ENCODE data around the gene ZKSCAN1.

DNA sequence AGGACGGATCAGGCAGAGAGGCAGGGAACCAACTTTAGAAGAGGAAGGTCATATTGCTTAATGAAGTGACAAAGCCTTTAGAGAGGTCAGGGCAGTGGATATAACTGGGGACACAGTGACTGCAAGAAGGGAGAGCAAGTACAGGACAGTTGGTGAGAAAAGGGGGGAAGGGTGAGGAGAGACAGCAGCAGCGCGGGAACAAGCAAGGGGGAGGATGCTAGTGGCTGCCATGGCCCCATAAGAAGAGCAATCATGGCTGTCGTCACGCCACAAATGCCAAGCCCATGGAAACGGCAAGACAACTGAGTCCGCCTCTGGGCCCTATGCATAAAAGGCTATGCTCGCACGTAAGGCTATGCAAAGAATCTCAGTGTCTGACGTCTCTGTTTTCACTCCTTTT lies 57.1 kb downstream of the ZKSCAN1 start:
- TF ChIP-seq FOXA1 (IDR thresholded peaks at IDR 0.05) (no peak), SP1 (IDR thresholded peaks at IDR 0.05) (no peak)
